Measurements from ENCODE around the gene KRTAP3-3. TPM values are rescaled to one million over a fixed set of nuclear protein-coding genes. Genes with fewer than 3 reads are reported as not detected.

The KRTAP3-3 gene
- total RNA-seq, 1 experiment from 2014 or later: not detected

DNA sequence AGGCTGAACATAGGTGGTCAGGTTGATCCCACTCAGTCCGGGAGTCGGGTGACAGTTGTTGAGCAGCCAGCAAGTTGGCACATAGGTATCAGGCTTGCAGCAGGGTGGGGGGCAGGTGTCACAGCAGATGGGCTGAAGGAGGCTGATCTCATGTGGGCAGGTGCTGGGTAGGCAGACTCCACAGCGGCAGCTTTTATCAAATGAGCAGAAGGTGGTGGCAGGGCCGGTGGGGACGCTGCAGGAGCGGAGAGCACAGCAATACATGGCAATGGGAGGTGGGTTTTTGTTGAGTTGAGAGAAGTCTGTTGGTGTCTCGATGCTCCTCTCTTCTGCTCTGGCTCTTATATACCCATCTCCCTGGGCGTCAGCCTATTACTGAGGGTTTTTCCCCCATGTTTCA is 14.8 kb upstream of the KRTAP3-3 start, which contains the start of gene KRTAP3-1 (continued):
- TF ChIP-seq, protein P1, sequence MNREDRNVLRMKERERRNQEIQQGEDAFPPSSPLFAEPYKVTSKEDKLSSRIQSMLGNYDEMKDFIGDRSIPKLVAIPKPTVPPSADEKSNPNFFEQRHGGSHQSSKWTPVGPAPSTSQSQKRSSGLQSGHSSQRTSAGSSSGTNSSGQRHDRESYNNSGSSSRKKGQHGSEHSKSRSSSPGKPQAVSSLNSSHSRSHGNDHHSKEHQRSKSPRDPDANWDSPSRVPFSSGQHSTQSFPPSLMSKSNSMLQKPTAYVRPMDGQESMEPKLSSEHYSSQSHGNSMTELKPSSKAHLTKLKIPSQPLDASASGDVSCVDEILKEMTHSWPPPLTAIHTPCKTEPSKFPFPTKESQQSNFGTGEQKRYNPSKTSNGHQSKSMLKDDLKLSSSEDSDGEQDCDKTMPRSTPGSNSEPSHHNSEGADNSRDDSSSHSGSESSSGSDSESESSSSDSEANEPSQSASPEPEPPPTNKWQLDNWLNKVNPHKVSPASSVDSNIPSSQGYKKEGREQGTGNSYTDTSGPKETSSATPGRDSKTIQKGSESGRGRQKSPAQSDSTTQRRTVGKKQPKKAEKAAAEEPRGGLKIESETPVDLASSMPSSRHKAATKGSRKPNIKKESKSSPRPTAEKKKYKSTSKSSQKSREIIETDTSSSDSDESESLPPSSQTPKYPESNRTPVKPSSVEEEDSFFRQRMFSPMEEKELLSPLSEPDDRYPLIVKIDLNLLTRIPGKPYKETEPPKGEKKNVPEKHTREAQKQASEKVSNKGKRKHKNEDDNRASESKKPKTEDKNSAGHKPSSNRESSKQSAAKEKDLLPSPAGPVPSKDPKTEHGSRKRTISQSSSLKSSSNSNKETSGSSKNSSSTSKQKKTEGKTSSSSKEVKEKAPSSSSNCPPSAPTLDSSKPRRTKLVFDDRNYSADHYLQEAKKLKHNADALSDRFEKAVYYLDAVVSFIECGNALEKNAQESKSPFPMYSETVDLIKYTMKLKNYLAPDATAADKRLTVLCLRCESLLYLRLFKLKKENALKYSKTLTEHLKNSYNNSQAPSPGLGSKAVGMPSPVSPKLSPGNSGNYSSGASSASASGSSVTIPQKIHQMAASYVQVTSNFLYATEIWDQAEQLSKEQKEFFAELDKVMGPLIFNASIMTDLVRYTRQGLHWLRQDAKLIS (CRISPR knock-in tag; IDR thresholded peaks at IDR 0.05; ENCODE audit: borderline replicate concordance): no peak
- TF ChIP-seq, protein P2, sequence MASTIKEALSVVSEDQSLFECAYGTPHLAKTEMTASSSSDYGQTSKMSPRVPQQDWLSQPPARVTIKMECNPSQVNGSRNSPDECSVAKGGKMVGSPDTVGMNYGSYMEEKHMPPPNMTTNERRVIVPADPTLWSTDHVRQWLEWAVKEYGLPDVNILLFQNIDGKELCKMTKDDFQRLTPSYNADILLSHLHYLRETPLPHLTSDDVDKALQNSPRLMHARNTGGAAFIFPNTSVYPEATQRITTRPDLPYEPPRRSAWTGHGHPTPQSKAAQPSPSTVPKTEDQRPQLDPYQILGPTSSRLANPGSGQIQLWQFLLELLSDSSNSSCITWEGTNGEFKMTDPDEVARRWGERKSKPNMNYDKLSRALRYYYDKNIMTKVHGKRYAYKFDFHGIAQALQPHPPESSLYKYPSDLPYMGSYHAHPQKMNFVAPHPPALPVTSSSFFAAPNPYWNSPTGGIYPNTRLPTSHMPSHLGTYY (CRISPR knock-in tag; IDR thresholded peaks at IDR 0.05): no peak
- no peak for TF ChIP-seq ATF1 (CRISPR knock-in tag; IDR thresholded peaks at IDR 0.05)

DNA sequence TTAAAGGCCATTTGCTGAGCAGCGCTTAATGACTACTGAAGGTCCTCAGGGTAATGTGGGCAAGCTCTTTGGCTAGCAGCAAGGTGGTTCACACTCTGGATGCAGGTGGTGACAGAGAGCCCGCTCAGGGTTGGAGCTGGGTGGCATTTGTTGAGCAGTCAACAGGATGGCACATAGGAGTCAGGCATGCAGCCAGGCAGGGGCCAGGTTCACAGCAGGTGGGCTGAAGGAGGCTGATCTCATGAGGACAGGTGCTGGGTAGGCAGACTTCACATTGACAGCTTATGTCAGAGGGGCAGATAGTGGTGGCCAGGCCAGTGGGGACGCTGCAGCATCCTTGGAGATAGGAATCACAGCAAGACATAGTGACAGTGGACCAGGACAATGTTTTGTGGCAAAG is 10.4 kb upstream of the KRTAP3-3 start:
- Mint-ChIP-seq H3K36me3 (no peaks in the 10 kb centered on the region), H3K27me3 (ENCODE audit: low read depth) (no peaks in the 10 kb centered on the region), H3K4me1 (peaks cover 8% of the 10 kb centered on the region), H3K9me3 (0 out of 2 replicates have a peak, but pooled peaks cover 7% of the 10 kb centered on the region), H3K4me3 (no peak overlapping the region), H3K27ac (no peak overlapping the region)
- DNase-seq (ENCODE audit: low spot score): no peak
- CTCF ChIA-PET: no interaction called here
- no peak for ATAC-seq
- POLR2A ChIA-PET: no interaction called here
- TF ChIP-seq ESRRA (CRISPR knock-in tag; IDR thresholded peaks at IDR 0.05; ENCODE audit: borderline replicate concordance) (no peak), FOXJ3 (CRISPR knock-in tag; IDR thresholded peaks at IDR 0.05; ENCODE audit: borderline replicate concordance) (no peak), ZBTB21 (CRISPR knock-in tag; IDR thresholded peaks at IDR 0.05; ENCODE audit: borderline replicate concordance) (no peak), KAT7 (CRISPR knock-in tag; IDR thresholded peaks at IDR 0.05; ENCODE audit: borderline replicate concordance) (no peak), NR1H2 (CRISPR knock-in tag; IDR thresholded peaks at IDR 0.05) (no peak), EMX1 (CRISPR knock-in tag; IDR thresholded peaks at IDR 0.05) (no peak), JUN (CRISPR knock-in tag; IDR thresholded peaks at IDR 0.05) (no peak), ZNF121 (CRISPR knock-in tag; IDR thresholded peaks at IDR 0.05) (no peak), ZNF317 (CRISPR knock-in tag; IDR thresholded peaks at IDR 0.05; ENCODE audit: borderline replicate concordance, low read depth) (no peak), ATF1 (CRISPR knock-in tag; IDR thresholded peaks at IDR 0.05) (no peak), SMAD4 (CRISPR knock-in tag; IDR thresholded peaks at IDR 0.05) (no peak), FOXK1 (CRISPR knock-in tag; IDR thresholded peaks at IDR 0.05) (no peak), RELA (CRISPR knock-in tag; IDR thresholded peaks at IDR 0.05; ENCODE audit: borderline replicate concordance) (no peak), ZNF232 (CRISPR knock-in tag; IDR thresholded peaks at IDR 0.05) (no peak)
- TF ChIP-seq, protein P3, sequence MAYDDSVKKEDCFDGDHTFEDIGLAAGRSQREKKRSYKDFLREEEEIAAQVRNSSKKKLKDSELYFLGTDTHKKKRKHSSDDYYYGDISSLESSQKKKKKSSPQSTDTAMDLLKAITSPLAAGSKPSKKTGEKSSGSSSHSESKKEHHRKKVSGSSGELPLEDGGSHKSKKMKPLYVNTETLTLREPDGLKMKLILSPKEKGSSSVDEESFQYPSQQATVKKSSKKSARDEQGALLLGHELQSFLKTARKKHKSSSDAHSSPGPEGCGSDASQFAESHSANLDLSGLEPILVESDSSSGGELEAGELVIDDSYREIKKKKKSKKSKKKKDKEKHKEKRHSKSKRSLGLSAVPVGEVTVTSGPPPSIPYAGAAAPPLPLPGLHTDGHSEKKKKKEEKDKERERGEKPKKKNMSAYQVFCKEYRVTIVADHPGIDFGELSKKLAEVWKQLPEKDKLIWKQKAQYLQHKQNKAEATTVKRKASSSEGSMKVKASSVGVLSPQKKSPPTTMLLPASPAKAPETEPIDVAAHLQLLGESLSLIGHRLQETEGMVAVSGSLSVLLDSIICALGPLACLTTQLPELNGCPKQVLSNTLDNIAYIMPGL (CRISPR knock-in tag; IDR thresholded peaks at IDR 0.05): no peak
- TF ChIP-seq, protein P4, sequence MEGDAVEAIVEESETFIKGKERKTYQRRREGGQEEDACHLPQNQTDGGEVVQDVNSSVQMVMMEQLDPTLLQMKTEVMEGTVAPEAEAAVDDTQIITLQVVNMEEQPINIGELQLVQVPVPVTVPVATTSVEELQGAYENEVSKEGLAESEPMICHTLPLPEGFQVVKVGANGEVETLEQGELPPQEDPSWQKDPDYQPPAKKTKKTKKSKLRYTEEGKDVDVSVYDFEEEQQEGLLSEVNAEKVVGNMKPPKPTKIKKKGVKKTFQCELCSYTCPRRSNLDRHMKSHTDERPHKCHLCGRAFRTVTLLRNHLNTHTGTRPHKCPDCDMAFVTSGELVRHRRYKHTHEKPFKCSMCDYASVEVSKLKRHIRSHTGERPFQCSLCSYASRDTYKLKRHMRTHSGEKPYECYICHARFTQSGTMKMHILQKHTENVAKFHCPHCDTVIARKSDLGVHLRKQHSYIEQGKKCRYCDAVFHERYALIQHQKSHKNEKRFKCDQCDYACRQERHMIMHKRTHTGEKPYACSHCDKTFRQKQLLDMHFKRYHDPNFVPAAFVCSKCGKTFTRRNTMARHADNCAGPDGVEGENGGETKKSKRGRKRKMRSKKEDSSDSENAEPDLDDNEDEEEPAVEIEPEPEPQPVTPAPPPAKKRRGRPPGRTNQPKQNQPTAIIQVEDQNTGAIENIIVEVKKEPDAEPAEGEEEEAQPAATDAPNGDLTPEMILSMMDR (IDR thresholded peaks at IDR 0.05): no peak
- TF ChIP-seq, protein P5, sequence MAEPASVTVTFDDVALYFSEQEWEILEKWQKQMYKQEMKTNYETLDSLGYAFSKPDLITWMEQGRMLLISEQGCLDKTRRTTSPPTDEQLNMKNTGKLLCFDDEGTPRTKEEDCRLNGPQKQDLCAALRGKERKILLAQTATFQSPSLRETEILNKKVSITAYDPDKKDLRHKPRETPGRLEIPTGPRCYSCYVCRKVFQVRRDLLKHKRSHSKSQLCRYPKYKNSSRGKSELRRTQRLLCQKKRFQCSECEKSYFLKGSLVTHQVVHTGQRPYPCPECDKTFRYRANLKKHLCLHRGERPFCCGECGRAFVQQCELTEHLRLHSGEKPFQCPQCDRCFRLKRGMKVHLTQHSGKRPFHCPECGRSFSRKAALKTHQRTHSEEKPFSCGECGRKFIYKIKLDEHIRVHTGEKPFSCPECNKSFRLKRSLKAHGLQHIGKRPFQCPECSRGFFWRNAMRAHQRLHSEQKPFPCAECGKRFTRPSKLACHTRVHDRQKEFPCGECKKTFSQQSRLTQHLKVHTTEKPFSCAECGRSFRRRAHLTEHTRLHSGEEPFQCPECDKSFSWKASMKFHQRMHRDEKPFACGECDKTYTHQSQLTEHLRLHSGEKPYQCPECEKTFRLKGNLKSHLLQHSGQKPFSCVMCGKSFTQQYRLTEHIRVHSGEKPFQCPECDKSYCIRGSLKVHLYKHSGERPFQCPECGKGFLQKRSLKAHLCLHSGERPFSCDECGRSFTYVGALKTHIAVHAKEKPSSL (CRISPR knock-in tag; conservative IDR thresholded peaks at IDR 0.05): no peak

Data from WTC11 (cell line).